Left lung (tissue), 10 donors: ENCODE results near the gene TMEM151B. TPM values are rescaled to one million over a fixed set of nuclear protein-coding genes. Genes with fewer than 3 reads are reported as not detected.

ENCODE experiments used
- ATAC-seq: fragments of 200-7000 bp; cut with Tn5 transposase; one replicate; pipeline ENCODE4 v1.9.1; 2020; ENCODE audit warnings: moderate library complexity
- DNase-seq, 4 donors: peaks; one replicate each; pipeline ENCODE4 v3.0.0-alpha.2; 2013 to 2020
- H3K27ac ChIP-seq, 2 donors: fragments of 200-600 bp; sonication (generic) in 1 of 2; one replicate each; pipeline versions ENCODE4 v1.5.0 to v1.8.0; 2020 to 2021
- H3K27me3 ChIP-seq, 2 donors: fragments of 200-600 bp; sonication (generic) in 1 of 2; one replicate each; pipeline versions ENCODE4 v1.5.0 to v1.8.0; 2020 to 2021
- H3K36me3 ChIP-seq, 2 donors: fragments of 200-600 bp; sonication (generic) in 1 of 2; one replicate each; pipeline versions ENCODE4 v1.5.0 to v1.8.0; 2020 to 2021
- H3K4me1 ChIP-seq, 2 donors: fragments of 200-600 bp; one replicate each; pipeline ENCODE4 v1.8.0; 2021
- H3K4me3 ChIP-seq, 2 donors: fragments of 200-600 bp; sonication (generic) in 1 of 2; one replicate each; pipeline versions ENCODE4 v1.5.0 to v1.8.0; 2020 to 2021; ENCODE audit warnings: mild to moderate bottlenecking in 1 of 2
- H3K9me3 ChIP-seq, 2 donors: fragments of 200-600 bp; sonication (generic) in 1 of 2; one replicate each; pipeline versions ENCODE4 v1.5.0 to v1.8.0; 2020 to 2021
- intact Hi-C, 2 donors: fragments of 100-400 bp; cut with DNase I; formaldehyde crosslinking; loops; one replicate each; pipeline versions ENCODE4 v1.11.2 to v1.14.2; 2022
- polyA plus RNA-seq, 6 donors: library from polyadenylated mRNA; unstranded; fragments of 120-200 nt; gene quantifications; one replicate each; pipeline ENCODE4 v1.2.1, GENCODE V29; 2013; ENCODE audit not compliant: insufficient read length in 6 of 6
- total RNA-seq, 2 donors: library from RNA; stranded (reverse); fragmentation: NEBNext Ultra II Directional; extraction: Animal tissue kit (Norgen Biotek cat#: 25700); gene quantifications; one replicate each; pipeline ENCODE4 v1.2.1, GENCODE V29; 2021
- TF ChIP-seq, protein P1 (sequence below), 2 donors: fragments of 200-600 bp; sonication (generic) in 1 of 2; IDR thresholded peaks; one replicate each; pipeline versions ENCODE4 v1.5.0 to v1.8.0; 2021; ENCODE audit warnings: antibody characterized with exemption in 2 of 2
- donor health status: DM: no; HTN: yes; CAD: no.
- donor health status: DM: no; HTN: no; CAD: no.

The TMEM151B gene
- total and polyA plus RNA-seq, 8 donors, result 0.70 to 1.2 (median 0.87) TPM; not detected in 2

DNA sequence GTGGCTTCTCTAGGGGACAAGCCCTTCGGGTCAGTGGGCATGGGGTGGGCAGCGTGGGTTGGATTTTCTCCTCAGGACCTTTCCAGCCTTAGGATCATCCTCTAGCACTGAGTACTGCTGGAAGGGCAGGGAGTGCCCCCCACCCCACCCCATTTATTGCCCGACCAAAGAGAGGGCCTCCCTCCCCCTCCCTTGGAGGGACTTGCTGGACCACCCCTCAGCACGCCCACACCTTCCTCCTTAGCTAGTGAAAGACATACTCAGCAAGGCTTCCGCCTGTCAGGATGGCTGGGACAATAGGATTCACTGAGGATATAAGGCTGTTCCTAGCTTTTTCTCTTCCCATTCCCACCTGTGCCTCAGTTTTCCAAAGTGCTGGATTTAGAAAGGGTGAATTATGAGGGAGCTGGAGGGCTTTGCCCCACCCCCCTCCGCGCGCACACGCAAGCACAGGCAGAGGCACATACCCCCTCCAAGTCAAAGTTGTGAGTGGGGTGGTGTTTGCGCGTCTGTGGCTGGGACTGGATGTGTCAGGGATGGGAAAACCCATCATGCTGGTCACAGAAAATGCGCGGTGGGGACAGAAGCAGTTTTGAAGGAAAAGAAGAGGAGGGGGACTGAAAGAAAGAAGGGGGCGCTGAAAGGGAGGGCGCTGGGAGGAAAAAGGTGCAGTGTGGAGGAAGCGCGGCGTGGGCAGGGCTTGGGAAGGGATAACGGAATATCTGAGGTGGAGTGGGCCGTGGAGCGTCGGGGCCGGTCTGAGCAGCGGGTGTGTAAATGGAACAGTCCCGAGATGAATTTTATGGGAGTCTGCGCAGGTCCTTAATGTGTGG lies 47.5 kb upstream of the TMEM151B start:
- no peaks in the 10 kb centered on the region for H3K27me3 ChIP-seq
- intact Hi-C loops, result no loop called here
- no peak overlapping the region for H3K27ac ChIP-seq
- DNase-seq (no peak), ATAC-seq (no peak)
- TF ChIP-seq, protein P1, sequence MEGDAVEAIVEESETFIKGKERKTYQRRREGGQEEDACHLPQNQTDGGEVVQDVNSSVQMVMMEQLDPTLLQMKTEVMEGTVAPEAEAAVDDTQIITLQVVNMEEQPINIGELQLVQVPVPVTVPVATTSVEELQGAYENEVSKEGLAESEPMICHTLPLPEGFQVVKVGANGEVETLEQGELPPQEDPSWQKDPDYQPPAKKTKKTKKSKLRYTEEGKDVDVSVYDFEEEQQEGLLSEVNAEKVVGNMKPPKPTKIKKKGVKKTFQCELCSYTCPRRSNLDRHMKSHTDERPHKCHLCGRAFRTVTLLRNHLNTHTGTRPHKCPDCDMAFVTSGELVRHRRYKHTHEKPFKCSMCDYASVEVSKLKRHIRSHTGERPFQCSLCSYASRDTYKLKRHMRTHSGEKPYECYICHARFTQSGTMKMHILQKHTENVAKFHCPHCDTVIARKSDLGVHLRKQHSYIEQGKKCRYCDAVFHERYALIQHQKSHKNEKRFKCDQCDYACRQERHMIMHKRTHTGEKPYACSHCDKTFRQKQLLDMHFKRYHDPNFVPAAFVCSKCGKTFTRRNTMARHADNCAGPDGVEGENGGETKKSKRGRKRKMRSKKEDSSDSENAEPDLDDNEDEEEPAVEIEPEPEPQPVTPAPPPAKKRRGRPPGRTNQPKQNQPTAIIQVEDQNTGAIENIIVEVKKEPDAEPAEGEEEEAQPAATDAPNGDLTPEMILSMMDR (IDR thresholded peaks at IDR 0.05), result no peak
- H3K4me1 ChIP-seq, result peaks cover 38 to 84% of the 10 kb centered on the region in 2 donors
- no peaks in the 10 kb centered on the region for H3K36me3 ChIP-seq
- H3K9me3 ChIP-seq, result no peaks in the 10 kb centered on the region
- H3K4me3 ChIP-seq, result peak overlapping the region; percentile 55 to 61

DNA sequence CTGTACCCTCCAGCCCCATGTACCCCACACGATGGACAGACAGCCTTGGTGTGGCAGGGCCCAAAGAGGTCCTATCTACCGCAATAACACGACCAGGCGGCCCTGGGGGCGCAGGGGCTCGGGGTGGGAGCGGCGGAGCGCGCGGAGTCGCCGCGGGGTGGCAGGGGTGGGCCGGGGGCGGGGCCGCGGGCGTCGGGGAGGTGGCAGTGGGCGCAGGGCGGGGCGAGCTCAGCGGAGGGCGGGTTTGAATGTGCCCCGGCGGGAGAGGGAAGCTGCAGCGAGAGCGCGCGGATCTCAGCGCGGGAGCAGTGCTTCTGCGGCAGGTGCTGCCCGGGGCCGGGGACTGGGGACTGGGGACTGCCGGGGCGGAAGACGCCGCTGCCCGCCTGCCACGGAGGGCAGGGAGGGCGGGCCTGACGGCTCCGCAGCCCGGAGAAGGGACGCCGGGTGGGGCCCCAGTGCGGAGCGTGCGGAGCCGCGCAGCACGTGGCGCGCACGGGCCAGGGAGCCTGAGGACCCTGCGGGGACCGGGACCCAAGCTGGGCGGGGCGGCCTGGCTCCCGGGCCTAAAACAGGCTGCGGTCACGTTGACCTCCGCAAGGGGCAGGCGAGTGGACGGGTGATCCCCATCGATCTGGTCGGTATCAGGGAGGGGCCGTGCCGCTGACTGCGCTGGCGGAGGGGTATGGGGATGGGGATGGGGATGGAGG lies 46.8 kb upstream of the TMEM151B start, which contains the start of gene SLC29A1:
Gene SLC29A1, plus strand, starts transcription at position 277 of the 710 bp plus-strand sequence. CDS start 3,719 bp downstream, outside the sequence.
- Histone ChIP-seq H3K27ac (no peak within 1 kb of the TSS), H3K27me3 (no peaks in the 10 kb centered on the region), H3K36me3 (no peaks in the 10 kb centered on the region), H3K9me3 (no peaks in the 10 kb centered on the region), H3K4me1 (peaks cover 31 to 76% of the 10 kb centered on the region in 2 donors), H3K4me3 (peak within 1 kb of the TSS; percentile 55 to 61)
- intact Hi-C loops, result no loop called here
- TF ChIP-seq, protein P1 (IDR thresholded peaks at IDR 0.05), result no peak
- ATAC-seq, result peak; percentile 57
- peak in 3 of 4 donors; percentile 78 to 97 (median 85) for DNase-seq

DNA sequence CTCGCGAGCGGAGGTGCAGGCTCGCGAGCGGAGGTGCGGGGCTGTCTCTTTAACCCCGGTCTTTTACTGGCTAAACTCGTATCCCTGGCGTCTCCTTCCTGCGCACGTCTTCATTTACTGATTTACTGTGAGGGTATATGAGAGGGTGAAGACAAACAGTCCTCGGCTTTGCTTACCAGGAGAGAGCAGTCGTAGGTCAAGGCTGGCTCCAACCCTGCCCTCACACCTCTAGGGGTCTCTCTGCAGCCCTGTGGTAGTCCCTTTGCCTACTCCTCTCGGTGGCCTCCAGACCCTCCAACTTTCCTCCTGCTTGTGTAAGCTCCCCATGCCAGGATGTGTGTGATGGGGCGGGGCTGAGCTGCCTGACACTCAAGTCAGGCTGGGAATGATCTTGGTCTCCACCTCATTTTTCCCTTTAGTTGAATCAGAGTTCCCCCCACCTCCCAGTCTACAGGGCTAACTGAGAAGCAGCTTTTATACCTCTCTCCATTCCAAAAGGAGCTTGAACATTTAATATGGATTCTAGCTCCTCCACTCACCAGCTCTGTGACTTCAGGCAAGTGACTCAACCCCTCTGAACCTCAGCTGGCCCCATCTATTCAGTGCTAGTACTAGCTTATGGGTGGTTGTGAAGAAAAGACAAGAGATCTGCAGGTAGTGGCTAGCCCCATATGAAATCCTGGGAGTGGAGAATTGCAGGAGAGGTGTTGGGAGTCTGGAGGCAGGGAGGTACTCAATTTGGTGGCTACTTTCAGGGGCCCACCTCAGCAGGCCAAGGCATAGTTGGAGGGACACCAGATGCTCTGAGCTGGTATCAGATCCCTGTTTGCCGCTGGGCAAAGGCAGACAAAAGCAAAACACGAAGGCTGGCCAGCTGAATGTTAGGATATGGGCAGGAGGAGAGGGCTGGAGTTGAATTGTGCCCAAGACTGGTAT lies 46.0 kb upstream of the TMEM151B start:
- H3K36me3 ChIP-seq, result no peaks in the 10 kb centered on the region
- TF ChIP-seq, protein P1 (IDR thresholded peaks at IDR 0.05), result no peak
- H3K27ac ChIP-seq, result no peak overlapping the region
- ATAC-seq (no peak), DNase-seq (no peak)
- intact Hi-C loops, result no loop called here
- no peaks in the 10 kb centered on the region for H3K27me3 ChIP-seq
- H3K4me3 ChIP-seq, result peak overlapping the region; percentile 55 to 61
- no peaks in the 10 kb centered on the region for H3K9me3 ChIP-seq
- peaks cover 27 to 68% of the 10 kb centered on the region in 2 donors for H3K4me1 ChIP-seq

DNA sequence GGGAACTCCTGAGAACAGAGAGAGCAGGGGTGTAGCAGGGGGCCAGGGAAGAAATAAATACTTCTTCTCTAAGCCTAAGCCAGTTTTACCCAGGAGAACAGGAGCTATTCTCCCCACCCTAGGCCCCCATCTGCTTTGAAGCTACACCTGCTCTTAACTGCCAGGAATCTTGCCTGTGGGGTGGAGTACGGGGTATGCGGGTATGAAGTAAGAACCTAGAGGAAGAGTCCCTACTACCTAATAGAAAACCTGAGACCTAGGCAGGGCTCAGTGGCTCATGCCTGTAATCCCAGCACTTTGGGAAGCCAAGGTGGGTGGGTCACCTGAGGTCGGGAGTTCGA lies 45.3 kb upstream of the TMEM151B start:
- DNase-seq (no peak), ATAC-seq (no peak)
- Histone ChIP-seq H3K36me3 (peaks cover 0 to 1% of the 10 kb centered on the region in 2 donors), H3K27me3 (no peaks in the 10 kb centered on the region), H3K27ac (no peak overlapping the region), H3K4me3 (no peak overlapping the region), H3K4me1 (peaks cover 22 to 62% of the 10 kb centered on the region in 2 donors), H3K9me3 (no peaks in the 10 kb centered on the region)
- intact Hi-C loops, result no loop called here
- TF ChIP-seq, protein P1 (IDR thresholded peaks at IDR 0.05), result no peak
